PC-3 (cell line): ENCODE results near the gene ZDHHC18.

Experiments
- CTCF ChIP-seq: fragments of 300-600 bp; sonication (generic); conservative IDR thresholded peaks from 2 replicates; pipeline ENCODE4 v1.5.1; 2017; ENCODE audit warnings: antibody characterized with exemption, low read depth, mild to moderate bottlenecking, low read length
- EZH2 ChIP-seq: fragments of 300-600 bp; sonication (generic); IDR thresholded peaks from one replicate; pipeline ENCODE4 v1.6.1; 2017; ENCODE audit warnings: antibody characterized with exemption, mild to moderate bottlenecking, low read length; ENCODE audit not compliant: unreplicated experiment
- EZH2phosphoT487 ChIP-seq: fragments of 300-600 bp; sonication (generic); IDR thresholded peaks from 2 replicates; pipeline ENCODE4 v1.6.1; 2018; ENCODE audit warnings: mild to moderate bottlenecking, antibody characterized with exemption, low read length, borderline replicate concordance

- TF ChIP-seq CTCF (no peak), EZH2phosphoT487 (no peak), EZH2 (no peak)
Measured at GRCh38 chr1:26852701-26853100, 26.2 kb downstream of the ZDHHC18 start.
